22Rv1 (cell line): Measurements from ENCODE around the gene PDE6A.

Experiments used
- H3K27ac ChIP-seq: fragments of 450-650 bp; 2 replicates; pipeline ENCODE4 v1.5.1; 2017
- ZFX ChIP-seq: fragments of 450-650 bp; IDR thresholded peaks from 2 replicates; pipeline ENCODE4 v1.6.1; 2017; ENCODE audit warnings: antibody characterized with exemption, borderline replicate concordance
- TF ChIP-seq, protein P1 (sequence below): fragments of 450-650 bp; IDR thresholded peaks from 2 replicates; pipeline ENCODE4 v1.5.1; 2017; ENCODE audit warnings: mild to moderate bottlenecking

Gene PDE6A

DNA sequence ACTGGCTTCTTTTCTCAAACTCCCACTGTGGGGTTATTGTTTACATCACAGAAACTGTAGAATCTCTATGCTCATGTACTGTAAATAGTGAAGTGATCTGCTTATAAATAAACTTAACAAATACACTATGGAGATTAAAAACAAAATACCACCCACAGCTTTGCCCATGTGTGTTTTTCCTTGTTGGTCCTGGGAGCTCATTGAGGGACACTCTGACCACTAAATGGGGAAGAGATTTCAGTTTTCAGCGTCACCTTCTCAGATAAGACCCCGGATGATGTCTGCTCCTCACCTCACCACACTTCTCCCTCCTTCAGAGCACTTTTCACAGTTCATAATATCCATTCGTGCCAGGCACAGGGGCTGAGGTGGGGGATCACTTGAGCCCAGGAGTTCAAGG is 89.7 kb downstream of the PDE6A start:
- H3K27ac ChIP-seq = no peak overlapping the region
- TF ChIP-seq, protein P1, sequence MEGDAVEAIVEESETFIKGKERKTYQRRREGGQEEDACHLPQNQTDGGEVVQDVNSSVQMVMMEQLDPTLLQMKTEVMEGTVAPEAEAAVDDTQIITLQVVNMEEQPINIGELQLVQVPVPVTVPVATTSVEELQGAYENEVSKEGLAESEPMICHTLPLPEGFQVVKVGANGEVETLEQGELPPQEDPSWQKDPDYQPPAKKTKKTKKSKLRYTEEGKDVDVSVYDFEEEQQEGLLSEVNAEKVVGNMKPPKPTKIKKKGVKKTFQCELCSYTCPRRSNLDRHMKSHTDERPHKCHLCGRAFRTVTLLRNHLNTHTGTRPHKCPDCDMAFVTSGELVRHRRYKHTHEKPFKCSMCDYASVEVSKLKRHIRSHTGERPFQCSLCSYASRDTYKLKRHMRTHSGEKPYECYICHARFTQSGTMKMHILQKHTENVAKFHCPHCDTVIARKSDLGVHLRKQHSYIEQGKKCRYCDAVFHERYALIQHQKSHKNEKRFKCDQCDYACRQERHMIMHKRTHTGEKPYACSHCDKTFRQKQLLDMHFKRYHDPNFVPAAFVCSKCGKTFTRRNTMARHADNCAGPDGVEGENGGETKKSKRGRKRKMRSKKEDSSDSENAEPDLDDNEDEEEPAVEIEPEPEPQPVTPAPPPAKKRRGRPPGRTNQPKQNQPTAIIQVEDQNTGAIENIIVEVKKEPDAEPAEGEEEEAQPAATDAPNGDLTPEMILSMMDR = no peak
- no peak for TF ChIP-seq ZFX

DNA sequence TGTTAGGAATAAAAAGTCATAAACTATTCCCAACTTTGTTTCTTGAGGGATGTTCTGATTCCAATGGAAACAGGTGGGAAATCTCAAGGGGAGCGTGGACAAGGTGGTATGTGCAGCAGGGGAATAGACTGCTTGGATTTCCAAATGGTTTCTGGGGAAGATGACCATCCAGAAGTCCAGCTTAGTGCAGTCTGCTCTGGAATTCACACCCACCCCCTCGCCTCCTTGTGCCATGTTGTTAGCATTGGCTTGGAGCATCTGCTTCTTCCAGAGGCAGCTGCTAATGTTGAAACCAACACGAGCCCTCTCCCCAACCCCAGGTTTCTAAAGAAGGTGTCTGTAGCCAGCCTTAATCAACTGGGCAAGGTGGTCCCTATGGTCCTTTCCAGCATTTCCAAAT is 90.9 kb downstream of the PDE6A start:
- H3K27ac ChIP-seq = no peak overlapping the region
- TF ChIP-seq, protein P1 = no peak
- no peak for TF ChIP-seq ZFX

GRCh38 chr5:149853331-149853648 is 91.3 kb downstream of the PDE6A start:
- H3K27ac ChIP-seq = no peak overlapping the region
- no peak for TF ChIP-seq ZFX
- TF ChIP-seq, protein P1 = peak; percentile 68

DNA sequence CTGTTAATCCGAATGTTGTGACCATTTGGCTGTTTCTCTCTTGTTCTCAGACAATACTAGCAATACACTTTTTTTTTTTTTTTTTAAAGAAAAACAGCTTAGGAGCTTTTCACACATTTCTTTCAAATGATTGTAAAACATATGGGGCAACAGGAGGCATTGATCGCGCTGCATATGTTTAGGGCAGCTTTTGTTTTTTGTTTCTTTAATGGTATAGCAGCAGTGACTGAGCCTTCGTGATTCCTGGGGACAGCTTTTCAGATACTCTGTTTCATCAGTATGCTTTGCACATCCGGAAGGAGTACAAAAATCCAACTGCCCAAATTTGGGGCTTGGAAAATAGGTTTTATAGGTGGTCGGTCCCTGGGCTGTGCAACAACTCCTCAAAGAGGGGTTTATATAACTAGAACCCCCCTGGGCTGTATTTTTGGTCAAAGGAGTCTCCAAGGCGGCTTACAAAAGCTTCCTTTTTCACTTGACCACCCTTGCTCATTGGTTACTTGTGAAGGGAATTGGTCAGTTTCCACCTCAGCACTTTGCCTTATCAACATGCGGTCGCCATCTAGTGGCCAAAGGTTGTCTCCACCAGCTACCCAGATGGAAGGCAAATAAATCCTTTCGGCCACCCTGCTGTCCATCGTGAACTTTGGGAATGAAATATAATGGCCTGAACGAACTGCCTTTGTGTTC is 91.8 kb downstream of the PDE6A start:
- H3K27ac ChIP-seq = no peak overlapping the region
- TF ChIP-seq ZFX = no peak
- TF ChIP-seq, protein P1 = peak; percentile 94

GRCh38 chr5:149851211-149851610 is 93.4 kb downstream of the PDE6A start:
- no peak for TF ChIP-seq ZFX
- no peak overlapping the region for H3K27ac ChIP-seq

DNA sequence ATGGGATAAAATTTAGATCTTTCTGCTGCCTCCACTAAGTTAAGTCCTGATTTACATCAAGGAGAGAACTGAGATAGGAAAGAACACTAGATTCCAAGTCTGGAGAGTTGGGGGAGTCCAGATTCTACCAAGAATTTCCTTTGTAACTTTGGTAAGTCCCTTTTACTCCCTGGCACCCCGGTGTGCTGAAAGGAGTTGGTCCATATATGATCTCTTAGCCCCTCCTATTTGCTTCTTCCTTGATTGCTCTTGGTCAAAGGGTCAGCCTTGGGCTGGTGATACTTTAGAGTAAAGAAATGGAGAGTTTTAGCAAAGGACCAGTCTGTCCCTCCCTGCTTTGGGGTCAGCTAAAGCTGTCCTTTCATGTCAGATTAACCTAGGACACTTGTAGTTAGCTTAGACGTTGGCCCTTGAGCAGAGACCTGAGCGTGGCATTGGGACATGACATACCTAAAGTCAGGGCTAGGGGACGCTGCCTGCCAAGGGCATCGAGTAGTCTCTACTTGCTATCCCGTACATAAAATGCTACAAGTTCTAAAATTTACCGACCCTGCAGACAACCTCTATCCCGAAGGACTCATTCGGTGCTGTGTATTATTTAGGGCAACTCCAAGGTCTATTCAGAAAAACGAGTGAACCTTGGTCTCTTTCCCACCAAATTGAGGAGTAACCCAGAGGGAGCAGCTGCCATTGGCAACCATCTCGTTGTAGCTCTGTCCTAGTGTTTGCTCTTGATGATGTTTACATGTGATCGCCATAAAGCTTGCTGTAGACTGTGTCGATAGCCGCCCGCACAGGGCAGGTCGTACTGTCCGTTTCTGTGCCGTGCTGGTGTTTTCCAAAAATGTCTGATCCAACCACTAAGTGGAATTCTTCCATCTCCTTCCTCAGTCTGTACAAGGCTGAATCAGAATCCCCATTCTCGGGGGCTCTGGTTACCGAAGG is 94.4 kb downstream of the PDE6A start:
- TF ChIP-seq ZFX = no peak
- TF ChIP-seq, protein P1 = no peak
- no peak overlapping the region for H3K27ac ChIP-seq

- H3K27ac ChIP-seq = no peak overlapping the region
- TF ChIP-seq ZFX = no peak
- TF ChIP-seq, protein P1 = no peak
Measured at GRCh38 chr5:149849280-149849965, 95.2 kb downstream of the PDE6A start.
